GM23338 (cell line): ENCODE measurements around the gene GNAT1. TPM values are rescaled to one million over a fixed set of nuclear protein-coding genes. Genes with fewer than 3 reads are reported as not detected.

Experiments
- ATAC-seq: fragments of 200-7000 bp; cut with Tn5 transposase; 3 replicates; pipeline ENCODE4 v1.9.1; 2020
- DNase-seq: peaks from one replicate; pipeline ENCODE4 v3.0.0-alpha.2; 2015; ENCODE audit warnings: low spot score
- H2AFZ ChIP-seq: fragments of 200-600 bp; sonication (generic); 2 replicates; pipeline ENCODE4 v1.8.0; 2016; ENCODE audit warnings: antibody characterized with exemption, mild to moderate bottlenecking, moderate library complexity
- H3F3A ChIP-seq: fragments of 200-600 bp; sonication (generic); replicated peaks from 2 replicates; pipeline ENCODE4 v1.8.0; 2017; ENCODE audit warnings: antibody characterized with exemption, mixed run types, low read depth
- H3K27ac ChIP-seq: fragments of 200-600 bp; sonication (generic); 2 replicates; pipeline ENCODE4 v1.6.1; 2016; ENCODE audit warnings: low read depth
- H3K27me3 ChIP-seq: fragments of 200-600 bp; sonication (generic); 2 replicates; pipeline ENCODE4 v1.8.0; 2016; ENCODE audit warnings: mild to moderate bottlenecking, mixed run types, moderate library complexity; ENCODE audit not compliant: insufficient read depth
- H3K36me3 ChIP-seq: fragments of 200-600 bp; sonication (generic); 2 replicates; pipeline ENCODE4 v1.8.0; 2016; ENCODE audit warnings: mild to moderate bottlenecking; ENCODE audit not compliant: insufficient read depth
- H3K4me1 ChIP-seq: fragments of 200-600 bp; sonication (generic); 2 replicates; pipeline ENCODE4 v1.8.0; 2016; ENCODE audit warnings: mild to moderate bottlenecking, moderate library complexity; ENCODE audit not compliant: insufficient read depth
- H3K4me2 ChIP-seq: fragments of 200-600 bp; sonication (generic); 2 replicates; pipeline ENCODE4 v1.7.1; 2017; ENCODE audit warnings: mixed run types
- H3K4me3 ChIP-seq: fragments of 200-600 bp; sonication (generic); 2 replicates; pipeline ENCODE4 v1.6.1; 2016; ENCODE audit warnings: mixed run types
- H3K79me2 ChIP-seq: fragments of 200-600 bp; sonication (generic); replicated peaks from 2 replicates; pipeline ENCODE4 v1.8.0; 2017; ENCODE audit warnings: mild to moderate bottlenecking; ENCODE audit not compliant: insufficient read depth
- H3K9me2 ChIP-seq: fragments of 200-600 bp; sonication (generic); 2 replicates; pipeline ENCODE4 v1.8.0; 2017; ENCODE audit not compliant: insufficient read depth
- H4K20me1 ChIP-seq: fragments of 200-600 bp; sonication (generic); replicated peaks from 2 replicates; pipeline ENCODE4 v1.8.0; 2017; ENCODE audit warnings: mild to moderate bottlenecking; ENCODE audit not compliant: insufficient read depth
- H3K27ac Mint-ChIP-seq: 2 replicates; pipeline ENCODE4 v1.8.0; 2020; ENCODE audit warnings: inconsistent platforms, mild to moderate bottlenecking, moderate library complexity, mixed read lengths
- H3K27me3 Mint-ChIP-seq: 3 replicates; pipeline ENCODE4 v1.8.0; 2022; ENCODE audit warnings: low read depth, mild to moderate bottlenecking, moderate library complexity, mixed read lengths, inconsistent platforms; ENCODE audit not compliant: insufficient read depth, poor library complexity
- H3K36me3 Mint-ChIP-seq: 3 replicates; pipeline ENCODE4 v1.8.0; 2021; ENCODE audit warnings: low read depth, mild to moderate bottlenecking, inconsistent platforms, moderate library complexity, mixed read lengths
- H3K4me1 Mint-ChIP-seq: 3 replicates; pipeline ENCODE4 v1.8.0; 2020; ENCODE audit warnings: mild to moderate bottlenecking, inconsistent platforms, mixed read lengths
- H3K4me3 Mint-ChIP-seq: 3 replicates; pipeline ENCODE4 v1.8.0; 2021; ENCODE audit warnings: moderate library complexity, mild to moderate bottlenecking, inconsistent platforms, mixed read lengths
- H3K9me3 Mint-ChIP-seq: 3 replicates; pipeline ENCODE4 v1.8.0; 2020; ENCODE audit warnings: moderate library complexity, mild to moderate bottlenecking, inconsistent platforms, mixed read lengths
- CREB1 ChIP-seq: fragments of 250-450 bp; sonication (Bioruptor Pico); IDR thresholded peaks from 2 replicates; pipeline ENCODE4 v1.5.0; 2020; ENCODE audit warnings: low read depth, mild to moderate bottlenecking, moderate library complexity
- CTCF ChIP-seq, 2 experiments: fragments of 200-600 bp in 1 of 2; sonication (generic) in 1 of 2; conservative IDR thresholded peaks; 2 replicates each; pipeline versions ENCODE4 v1.5.1 to v1.6.1; 2016 to 2017; ENCODE audit warnings: antibody characterized with exemption in 2 of 2, low read depth in 2 of 2, mild to moderate bottlenecking in 2 of 2, moderate library complexity in 1 of 2
- ETS1 ChIP-seq: IDR thresholded peaks from 2 replicates; pipeline ENCODE4 v1.6.1; 2016; ENCODE audit warnings: antibody characterized with exemption
- EZH2 ChIP-seq: fragments of 200-600 bp; sonication (generic); IDR thresholded peaks from one replicate; pipeline ENCODE4 v1.8.0; 2017; ENCODE audit warnings: antibody characterized with exemption, mild to moderate bottlenecking, low read depth; ENCODE audit not compliant: unreplicated experiment
- REST ChIP-seq: IDR thresholded peaks from one replicate; pipeline ENCODE4 v1.6.1; 2018; ENCODE audit warnings: antibody characterized with exemption; ENCODE audit not compliant: unreplicated experiment
- ZNF331 ChIP-seq: fragments of 250-450 bp; sonication (Bioruptor Pico); IDR thresholded peaks from 2 replicates; pipeline ENCODE4 v1.5.0; 2020; ENCODE audit warnings: low read depth, mild to moderate bottlenecking, moderate library complexity
- polyA plus RNA-seq: library from polyadenylated mRNA; unstranded; fragments of >200 nt; fragmentation: Nextera tagmentation; extraction: Ambion mirVana; gene quantifications from 2 replicates; pipeline ENCODE4 v1.2.1, GENCODE V29; 2016
- total RNA-seq: library from RNA; depleted of rRNA; stranded (reverse); fragments of >200 nt; shearing (Covaris generic); gene quantifications from 2 replicates; pipeline ENCODE4 v1.2.3, GENCODE V29; 2014

GNAT1 gene
- total and polyA plus RNA-seq, 2 experiments from 2014 or later = not detected

DNA sequence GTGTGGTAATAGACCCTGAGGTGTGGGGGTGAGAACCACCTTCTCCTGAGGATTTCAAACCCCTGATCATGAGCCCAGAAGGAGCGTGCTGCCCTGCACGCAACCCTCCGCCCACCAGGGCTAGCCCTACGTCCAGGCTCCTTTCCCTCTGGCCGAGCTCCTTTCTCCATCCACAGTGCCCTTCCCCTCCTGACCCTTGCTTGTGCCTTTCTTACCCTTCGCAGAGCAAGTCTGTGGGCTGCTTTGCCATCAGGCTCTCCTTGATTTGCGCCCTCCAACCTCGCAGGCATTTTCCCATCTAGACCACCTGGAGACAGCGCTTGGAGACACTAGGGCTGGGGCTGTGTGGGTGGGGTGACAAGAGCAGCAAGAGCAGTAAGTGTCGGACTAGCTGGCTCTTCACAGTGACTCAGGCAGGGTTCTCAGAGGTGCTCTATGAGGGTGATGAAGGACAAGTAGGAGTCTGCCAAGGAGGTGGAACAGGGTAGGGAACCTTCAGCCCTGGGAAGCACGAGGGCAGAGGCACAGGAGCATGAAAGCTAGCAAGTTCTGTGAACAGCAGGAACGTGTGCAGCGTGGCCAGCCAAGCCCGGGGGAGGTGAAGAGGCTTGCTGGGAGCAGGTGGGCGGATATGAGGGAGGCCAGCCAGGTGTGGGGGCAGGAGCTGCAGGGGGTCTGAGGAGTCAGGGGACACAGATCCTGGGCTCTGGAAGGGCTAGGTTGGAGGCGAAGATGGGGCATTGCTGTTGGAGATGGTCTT lies 11.1 kb downstream of the GNAT1 start (continued):
- no peak for TF ChIP-seq CTCF (conservative IDR thresholded peaks at IDR 0.05; ENCODE audit: low read depth in 2 of 2)
- TF ChIP-seq ZNF331 (CRISPR knock-in tag) = no peak
- TF ChIP-seq EZH2 = no peak

DNA sequence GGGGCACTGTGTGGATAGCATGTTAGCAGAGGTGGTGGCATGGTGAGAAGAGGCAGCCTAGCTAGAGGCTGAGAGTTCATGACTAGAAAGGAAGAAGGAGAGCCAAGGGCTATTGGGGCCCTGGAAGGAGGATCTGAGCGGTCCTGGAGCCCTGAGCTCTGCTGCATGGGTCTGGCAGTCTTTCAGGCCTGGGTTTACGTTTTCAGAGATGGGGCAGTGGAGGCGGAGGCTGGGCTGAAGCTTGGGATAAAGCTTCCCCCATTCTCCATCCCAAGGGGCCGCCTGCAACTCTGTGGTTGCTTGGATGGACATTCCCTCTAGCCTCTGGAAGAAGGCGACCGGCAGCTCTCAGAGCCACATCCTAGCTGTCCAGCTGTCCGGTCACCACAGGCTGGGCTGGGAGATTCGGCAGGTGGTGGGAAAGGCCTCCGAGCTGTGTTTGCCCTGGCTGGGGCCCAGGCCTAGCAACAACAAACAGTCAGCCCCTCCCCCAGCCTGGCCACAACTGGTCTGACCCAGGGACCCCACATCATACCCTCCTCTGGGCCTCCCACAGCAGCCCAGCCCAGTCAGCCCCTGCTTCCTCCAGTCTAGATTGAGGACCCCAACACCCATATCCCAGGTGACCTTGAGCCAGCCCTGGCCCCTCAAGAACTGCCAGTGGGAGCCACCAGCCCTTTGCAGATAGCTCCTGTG lies 11.9 kb downstream of the GNAT1 start:
- Histone ChIP-seq H2AFZ (no peak overlapping the region), H4K20me1 (no peaks in the 10 kb centered on the region), H3F3A (0 out of 2 replicates have a peak, but pooled peaks cover 4% of the 10 kb centered on the region), H3K36me3 (no peaks in the 10 kb centered on the region), H3K27ac (no peak overlapping the region), H3K4me3 (no peak overlapping the region), H3K27me3 (peaks cover 29% of the 10 kb centered on the region), H3K4me1 (no peaks in the 10 kb centered on the region), H3K9me2 (no peaks in the 10 kb centered on the region), H3K79me2 (no peaks in the 10 kb centered on the region), H3K4me2 (no peak overlapping the region)
- no peaks in the 10 kb centered on the region for H3K9me3 Mint-ChIP-seq
- no peaks in the 10 kb centered on the region for H3K36me3 Mint-ChIP-seq
- no peak for ATAC-seq
- no peak for TF ChIP-seq ETS1
- no peak for TF ChIP-seq CREB1 (CRISPR knock-in tag)
- TF ChIP-seq REST = no peak
- DNase-seq = no peak
- H3K4me3 Mint-ChIP-seq = no peak overlapping the region
- H3K27me3 Mint-ChIP-seq = peaks cover 27% of the 10 kb centered on the region
- H3K4me1 Mint-ChIP-seq = peaks cover 14% of the 10 kb centered on the region
- H3K27ac Mint-ChIP-seq = no peak overlapping the region
